ENCODE data around the gene PPP2R5E.

Gene PPP2R5E

DNA sequence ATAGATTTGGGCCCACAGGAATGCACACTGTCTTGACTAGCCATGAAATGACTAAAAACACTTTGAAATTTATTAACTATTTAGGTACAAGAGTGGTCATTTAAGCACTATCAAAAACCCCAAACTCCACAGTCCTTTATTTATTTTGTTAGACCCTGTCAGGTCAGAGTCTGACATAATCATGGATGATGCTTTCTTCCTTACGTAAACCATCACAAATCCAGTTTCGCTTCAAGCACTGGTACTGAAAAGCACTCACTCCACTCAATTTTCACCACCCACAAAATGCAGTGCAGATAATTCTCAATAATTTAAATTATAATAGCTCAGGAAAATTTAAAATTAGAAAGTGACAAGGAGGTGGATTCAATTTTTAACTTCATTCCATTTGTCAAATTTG is 25.8 kb downstream of the PPP2R5E start:
- TF ChIP-seq, protein P1, sequence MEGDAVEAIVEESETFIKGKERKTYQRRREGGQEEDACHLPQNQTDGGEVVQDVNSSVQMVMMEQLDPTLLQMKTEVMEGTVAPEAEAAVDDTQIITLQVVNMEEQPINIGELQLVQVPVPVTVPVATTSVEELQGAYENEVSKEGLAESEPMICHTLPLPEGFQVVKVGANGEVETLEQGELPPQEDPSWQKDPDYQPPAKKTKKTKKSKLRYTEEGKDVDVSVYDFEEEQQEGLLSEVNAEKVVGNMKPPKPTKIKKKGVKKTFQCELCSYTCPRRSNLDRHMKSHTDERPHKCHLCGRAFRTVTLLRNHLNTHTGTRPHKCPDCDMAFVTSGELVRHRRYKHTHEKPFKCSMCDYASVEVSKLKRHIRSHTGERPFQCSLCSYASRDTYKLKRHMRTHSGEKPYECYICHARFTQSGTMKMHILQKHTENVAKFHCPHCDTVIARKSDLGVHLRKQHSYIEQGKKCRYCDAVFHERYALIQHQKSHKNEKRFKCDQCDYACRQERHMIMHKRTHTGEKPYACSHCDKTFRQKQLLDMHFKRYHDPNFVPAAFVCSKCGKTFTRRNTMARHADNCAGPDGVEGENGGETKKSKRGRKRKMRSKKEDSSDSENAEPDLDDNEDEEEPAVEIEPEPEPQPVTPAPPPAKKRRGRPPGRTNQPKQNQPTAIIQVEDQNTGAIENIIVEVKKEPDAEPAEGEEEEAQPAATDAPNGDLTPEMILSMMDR (IDR thresholded peaks at IDR 0.05; ENCODE audit: low read depth, low read length), result no peak
- no peak overlapping the region for H3K4me3 ChIP-seq (ENCODE audit: low read depth, low read length)

DNA sequence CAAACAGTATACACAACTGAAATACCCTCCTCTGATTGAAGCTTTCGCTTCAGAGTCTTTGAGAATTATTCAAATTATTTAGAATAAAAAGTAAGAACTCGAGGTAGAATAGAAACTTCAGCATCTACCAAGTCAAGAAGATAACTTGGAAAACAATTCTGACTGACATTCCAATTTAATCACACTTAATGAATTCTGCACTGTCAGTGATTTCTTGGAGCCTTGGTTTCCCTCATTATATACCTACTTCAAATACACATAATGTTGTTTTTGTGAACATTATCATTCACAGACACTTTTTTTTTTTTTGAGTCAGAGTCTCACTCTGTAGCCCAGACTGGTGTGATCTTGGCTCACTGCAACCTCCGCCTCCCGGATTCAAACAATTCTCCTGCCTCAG is 27.9 kb downstream of the PPP2R5E start:
- H3K4me3 ChIP-seq (ENCODE audit: low read depth, low read length), result no peak overlapping the region
- TF ChIP-seq, protein P1 (IDR thresholded peaks at IDR 0.05; ENCODE audit: low read depth, low read length), result no peak

DNA sequence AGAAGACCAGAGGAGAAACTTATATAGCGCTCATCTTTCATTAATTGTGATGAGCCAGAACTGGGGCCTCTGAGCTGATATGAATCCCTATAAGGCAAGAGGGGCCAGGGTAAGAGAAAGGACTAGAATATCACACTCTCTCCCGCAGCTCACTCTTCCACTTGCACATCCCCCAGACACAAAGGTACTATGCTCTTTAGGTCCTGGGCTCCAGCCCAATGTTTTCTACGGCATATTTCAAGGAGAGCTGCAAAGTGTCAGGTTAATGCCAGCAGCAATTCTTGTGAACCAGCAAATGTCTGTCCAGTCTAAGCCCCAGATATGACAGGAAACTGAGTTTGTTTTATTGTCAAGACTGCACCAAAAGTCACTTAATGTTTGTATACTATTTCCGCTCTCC is 29.4 kb downstream of the PPP2R5E start:
- no peak overlapping the region for H3K4me3 ChIP-seq (ENCODE audit: low read depth, low read length)
- TF ChIP-seq, protein P1 (IDR thresholded peaks at IDR 0.05; ENCODE audit: low read depth, low read length), result no peak

DNA sequence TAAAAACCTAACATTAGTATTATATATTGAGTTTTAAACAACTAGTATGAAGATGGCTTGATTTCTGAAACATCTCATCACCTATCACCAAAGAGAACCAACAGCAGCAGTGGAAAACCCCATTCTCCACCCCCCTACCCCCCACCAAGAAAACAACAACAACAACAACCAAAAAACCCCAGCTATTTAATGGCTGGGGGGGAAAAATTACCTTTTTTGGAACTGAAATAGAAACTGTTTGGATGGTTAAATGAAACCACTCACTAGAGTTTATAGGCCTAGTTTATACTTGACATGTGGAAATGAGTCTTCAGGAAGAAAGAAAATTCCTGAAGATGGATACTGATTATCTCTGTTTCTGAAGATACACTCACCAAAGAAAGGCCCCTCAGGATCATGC is 30.3 kb downstream of the PPP2R5E start:
- H3K4me3 ChIP-seq (ENCODE audit: low read depth, low read length), result no peak overlapping the region
- TF ChIP-seq, protein P1 (IDR thresholded peaks at IDR 0.05; ENCODE audit: low read depth, low read length), result no peak

DNA sequence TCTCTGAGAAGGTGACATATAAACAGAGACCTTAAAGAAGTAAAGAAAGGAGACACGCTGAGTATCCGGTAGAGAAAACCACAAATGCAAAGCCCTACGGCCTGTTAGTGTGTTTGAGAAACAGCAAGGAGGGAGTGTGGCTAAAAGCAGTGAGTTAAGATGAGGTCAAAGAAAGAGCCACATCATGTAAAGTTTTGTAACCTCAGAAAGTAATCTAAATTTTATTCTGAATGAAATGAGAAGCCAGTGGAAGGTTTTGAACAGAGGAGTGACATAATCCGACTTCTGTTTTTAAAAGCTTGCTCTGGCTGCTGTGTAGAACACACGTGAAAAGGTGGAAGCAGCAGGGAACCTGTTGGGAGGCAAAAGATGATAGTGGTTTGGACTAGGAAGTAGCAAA is 32.6 kb downstream of the PPP2R5E start:
- TF ChIP-seq, protein P1 (IDR thresholded peaks at IDR 0.05; ENCODE audit: low read depth, low read length), result no peak
- H3K4me3 ChIP-seq (ENCODE audit: low read depth, low read length), result no peak overlapping the region

DNA sequence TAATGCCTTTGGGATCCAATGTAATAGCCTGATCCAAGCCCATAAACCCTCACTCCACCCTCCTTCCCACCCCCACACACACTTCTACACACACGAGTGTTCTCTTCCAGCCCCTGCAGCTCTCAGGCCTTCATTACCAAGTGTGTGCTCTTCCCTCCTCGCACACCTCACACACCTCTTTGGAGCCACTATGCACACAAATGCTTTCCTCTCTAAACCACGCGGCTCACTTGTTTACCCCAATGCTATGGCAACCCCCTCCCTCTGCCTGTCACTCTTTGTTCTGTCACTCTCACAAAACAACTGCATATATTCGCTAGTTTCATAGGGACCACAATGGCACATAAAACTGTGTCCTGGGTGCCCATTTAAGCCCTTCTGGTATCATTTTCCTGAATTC is 35.1 kb downstream of the PPP2R5E start:
- no peak overlapping the region for H3K4me3 ChIP-seq (ENCODE audit: low read depth, low read length)
- TF ChIP-seq, protein P1 (IDR thresholded peaks at IDR 0.05; ENCODE audit: low read depth, low read length), result no peak

DNA sequence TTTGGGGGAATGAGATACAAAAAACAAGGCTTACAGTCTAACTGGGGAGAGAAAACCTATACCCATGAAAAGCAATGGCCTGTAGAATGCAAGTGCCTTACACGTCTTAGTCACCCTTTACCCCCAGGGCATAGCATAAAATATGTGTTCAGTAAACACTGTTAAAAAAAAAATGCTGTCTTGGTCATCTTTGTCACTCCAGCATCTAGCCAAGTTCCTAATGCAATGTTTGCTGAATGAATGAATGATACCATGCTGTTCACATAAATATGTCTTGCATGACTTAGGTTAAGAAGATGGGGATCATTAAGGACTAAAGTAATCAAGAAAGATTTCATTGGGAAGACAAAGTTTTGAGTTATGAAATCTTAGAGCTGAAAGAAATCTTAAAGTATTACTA is 38.5 kb downstream of the PPP2R5E start:
- TF ChIP-seq, protein P1 (IDR thresholded peaks at IDR 0.05; ENCODE audit: low read depth, low read length), result no peak
- no peak overlapping the region for H3K4me3 ChIP-seq (ENCODE audit: low read depth, low read length)
